ENCODE results near the gene HYI.
A peak's percentile ranks its signal among the peaks of the same experiment; 100 is the strongest.
"Not testable (repeated sequence)": the region's sequence is repeated elsewhere in the genome, so short reads cannot be mapped to it uniquely, and the experiment has no call there.

Gene HYI

GRCh38 chr1:43464681-43465504, 11.2 kb upstream of the HYI start:
- no peak for DNase-seq

GRCh38 chr1:43463479-43463878, 9.7 kb upstream of the HYI start:
- no peak for DNase-seq

- DNase-seq = no peak
These were observed 7.4 kb upstream of the HYI start for GRCh38 chr1:43460988-43461693.

GRCh38 chr1:43458379-43458778, 4.6 kb upstream of the HYI start:
- DNase-seq = not testable (repeated sequence)

GRCh38 chr1:43455213-43455889, 1.6 kb upstream of the HYI start:
- no peak for DNase-seq

- peak; percentile 85 for DNase-seq
These were observed 710 bp upstream of the HYI start for GRCh38 chr1:43454270-43455011.

GRCh38 chr1:43452789-43453441, 816 bp downstream of the HYI start:
- DNase-seq = peak; percentile 26

- DNase-seq = no peak
These were observed 1.8 kb downstream of the HYI start for GRCh38 chr1:43451701-43452532.

GRCh38 chr1:43451157-43451591, 2.6 kb downstream of the HYI start:
- no peak for DNase-seq

GRCh38 chr1:43450251-43450941, 3.3 kb downstream of the HYI start:
- no peak for DNase-seq

GRCh38 chr1:43449708-43450069, 4.0 kb downstream of the HYI start:
- DNase-seq = no peak

GRCh38 chr1:43448955-43449707, 4.6 kb downstream of the HYI start:
- no peak for DNase-seq

GRCh38 chr1:43447891-43448708, 5.6 kb downstream of the HYI start:
- no peak for DNase-seq

GRCh38 chr1:43446881-43447835, 6.6 kb downstream of the HYI start:
- DNase-seq = no peak

- no peak for DNase-seq
These were observed 7.4 kb downstream of the HYI start for GRCh38 chr1:43446388-43446740.

- DNase-seq = no peak
These were observed 7.9 kb downstream of the HYI start for GRCh38 chr1:43445606-43446387.

- DNase-seq = no peak
These were observed 8.9 kb downstream of the HYI start for GRCh38 chr1:43444836-43445235.

Data from NCI-H2227 treated with DMSO at 0.1 percent for 48 hours (cell line).